Coronary artery (tissue), 2 donors: ENCODE data around the gene ZFR.

Experiments used
- DNase-seq: peaks from one replicate; pipeline ENCODE4 v3.0.0-alpha.2; 2017; ENCODE audit warnings: low spot score
- H3K27ac ChIP-seq, 2 donors: fragments of 200-600 bp; sonication (generic); one replicate each; pipeline ENCODE4 v1.5.1; 2016 to 2019
- H3K4me3 ChIP-seq: fragments of 200-600 bp; sonication (generic); 2 replicates; pipeline ENCODE4 v1.5.1; 2016; ENCODE audit warnings: mild to moderate bottlenecking, moderate library complexity
- TF ChIP-seq, protein P1 (sequence below): fragments of 200-600 bp; sonication (generic); IDR thresholded peaks from one replicate; pipeline ENCODE4 v1.5.1; 2019; ENCODE audit warnings: antibody characterized with exemption

Gene ZFR

DNA sequence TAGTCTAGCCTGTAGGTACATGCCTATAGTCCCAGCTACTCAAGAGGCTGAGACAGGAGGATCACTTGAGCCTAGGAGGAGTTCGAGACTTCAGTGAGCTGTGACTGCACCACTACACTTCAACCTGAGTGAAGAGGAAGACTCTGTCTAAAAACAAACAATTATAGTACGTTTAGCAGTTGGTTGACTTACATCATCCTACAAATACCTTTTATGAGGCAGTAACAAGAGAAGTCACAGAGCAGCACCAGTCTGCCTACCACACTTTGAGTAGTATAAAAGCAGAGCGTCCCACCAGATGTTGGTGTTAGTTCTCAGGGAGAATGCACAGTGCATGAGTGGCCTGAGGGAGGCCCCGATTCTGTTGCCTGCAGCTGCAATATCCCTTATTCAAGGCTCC is 16.1 kb downstream of the ZFR start:
- Histone ChIP-seq H3K4me3 (no peak overlapping the region), H3K27ac (no peak overlapping the region)
- no peak for DNase-seq
- TF ChIP-seq, protein P1, sequence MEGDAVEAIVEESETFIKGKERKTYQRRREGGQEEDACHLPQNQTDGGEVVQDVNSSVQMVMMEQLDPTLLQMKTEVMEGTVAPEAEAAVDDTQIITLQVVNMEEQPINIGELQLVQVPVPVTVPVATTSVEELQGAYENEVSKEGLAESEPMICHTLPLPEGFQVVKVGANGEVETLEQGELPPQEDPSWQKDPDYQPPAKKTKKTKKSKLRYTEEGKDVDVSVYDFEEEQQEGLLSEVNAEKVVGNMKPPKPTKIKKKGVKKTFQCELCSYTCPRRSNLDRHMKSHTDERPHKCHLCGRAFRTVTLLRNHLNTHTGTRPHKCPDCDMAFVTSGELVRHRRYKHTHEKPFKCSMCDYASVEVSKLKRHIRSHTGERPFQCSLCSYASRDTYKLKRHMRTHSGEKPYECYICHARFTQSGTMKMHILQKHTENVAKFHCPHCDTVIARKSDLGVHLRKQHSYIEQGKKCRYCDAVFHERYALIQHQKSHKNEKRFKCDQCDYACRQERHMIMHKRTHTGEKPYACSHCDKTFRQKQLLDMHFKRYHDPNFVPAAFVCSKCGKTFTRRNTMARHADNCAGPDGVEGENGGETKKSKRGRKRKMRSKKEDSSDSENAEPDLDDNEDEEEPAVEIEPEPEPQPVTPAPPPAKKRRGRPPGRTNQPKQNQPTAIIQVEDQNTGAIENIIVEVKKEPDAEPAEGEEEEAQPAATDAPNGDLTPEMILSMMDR: no peak

DNA sequence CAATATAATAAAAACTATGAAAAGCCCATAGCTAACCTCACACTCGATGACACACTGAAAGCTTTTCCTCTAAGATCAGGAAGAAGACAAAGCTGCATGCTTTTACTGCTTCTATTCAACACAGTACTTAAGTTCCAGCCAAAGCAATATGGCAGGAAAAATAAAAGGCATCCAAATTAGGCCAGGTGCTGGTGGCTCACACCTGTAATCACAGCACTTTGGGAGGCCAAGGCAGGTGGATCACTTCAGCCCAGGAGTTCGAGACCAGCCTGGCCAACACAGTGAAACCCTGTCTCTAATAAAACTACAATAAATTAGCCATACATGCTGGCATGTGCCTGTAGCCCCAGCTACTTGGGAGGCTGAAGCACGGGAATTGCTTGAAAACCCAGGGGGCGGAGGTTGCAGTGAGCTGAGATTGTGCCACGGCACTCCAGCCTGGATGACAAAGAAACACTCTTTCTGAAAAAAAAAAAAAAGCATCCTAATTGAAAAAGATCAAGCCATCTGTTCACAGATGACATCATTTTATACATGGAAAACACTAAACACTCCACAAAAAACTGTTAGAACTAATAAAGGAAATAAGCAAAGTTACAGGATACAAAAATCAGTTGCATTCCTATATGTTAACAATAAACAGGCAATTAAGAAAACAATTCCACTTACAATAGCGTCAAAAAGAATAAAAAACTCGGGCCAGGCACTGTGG is 17.9 kb downstream of the ZFR start:
- Histone ChIP-seq H3K27ac (no peak overlapping the region), H3K4me3 (no peak overlapping the region)
- DNase-seq: no peak
- TF ChIP-seq, protein P1: no peak

DNA sequence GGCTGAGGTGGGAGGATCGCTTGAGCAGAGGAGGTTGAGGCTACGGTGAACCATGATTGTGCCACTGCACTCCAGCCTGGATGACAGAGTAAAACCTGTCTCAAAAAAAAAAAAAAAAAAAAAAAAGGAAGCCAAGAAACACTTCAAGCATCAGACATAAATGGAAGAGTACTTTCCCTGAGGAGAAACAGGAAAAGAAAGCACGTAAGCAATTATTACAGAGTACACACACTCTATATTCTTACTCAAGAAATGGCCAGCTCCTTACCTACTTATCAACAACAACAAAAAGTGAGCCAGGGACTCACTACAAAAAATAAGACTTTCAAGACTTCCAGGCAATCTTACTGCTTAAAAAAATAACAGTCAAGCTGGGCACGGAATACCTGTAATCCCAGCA is 21.8 kb downstream of the ZFR start:
- Histone ChIP-seq H3K27ac (no peak overlapping the region), H3K4me3 (no peak overlapping the region)
- DNase-seq: no peak
- TF ChIP-seq, protein P1: no peak

DNA sequence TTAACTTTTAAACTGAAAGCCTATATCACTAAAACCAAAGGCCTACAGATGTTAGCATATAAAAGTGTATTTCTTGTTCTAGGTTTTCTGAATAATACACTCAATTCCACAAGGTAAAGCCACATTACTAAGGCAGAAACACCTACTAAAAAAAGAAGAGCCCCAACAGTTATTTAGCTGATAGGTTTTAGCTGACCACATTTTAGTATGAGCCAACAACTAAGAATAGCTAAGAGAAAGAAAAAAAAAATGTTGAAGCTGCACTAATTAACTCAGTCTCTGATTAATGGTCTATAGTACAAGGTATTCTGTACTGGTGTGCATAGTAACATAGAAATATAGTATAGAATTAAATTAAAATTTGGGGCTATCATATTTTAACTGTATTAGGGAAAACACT is 23.5 kb downstream of the ZFR start:
- no peak overlapping the region for H3K27ac ChIP-seq

DNA sequence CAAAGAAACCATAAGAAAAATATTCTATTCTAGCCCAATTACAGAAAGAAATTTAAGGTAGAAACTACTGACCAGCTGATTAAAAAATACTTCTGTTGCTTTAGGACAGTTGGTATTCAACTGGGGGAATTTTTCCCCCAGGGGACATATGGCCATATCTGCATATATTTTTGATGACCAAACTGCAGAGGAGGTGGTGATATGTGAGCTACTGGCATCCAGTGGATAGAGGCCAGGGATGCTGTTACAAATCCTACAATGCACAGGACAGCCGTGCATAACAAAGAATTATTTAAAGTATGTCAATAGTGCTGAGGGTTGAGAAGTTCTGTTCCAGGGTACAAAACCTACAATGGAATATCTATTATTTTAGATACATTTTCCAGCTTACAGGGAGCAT is 24.0 kb downstream of the ZFR start:
- DNase-seq: no peak
- Histone ChIP-seq H3K27ac (no peak overlapping the region), H3K4me3 (no peak overlapping the region)
- TF ChIP-seq, protein P1: no peak

More for the DNA sequence above, 23.5 kb downstream of the ZFR start:
- H3K4me3 ChIP-seq: no peak overlapping the region
- DNase-seq: no peak
- TF ChIP-seq, protein P1: no peak

DNA sequence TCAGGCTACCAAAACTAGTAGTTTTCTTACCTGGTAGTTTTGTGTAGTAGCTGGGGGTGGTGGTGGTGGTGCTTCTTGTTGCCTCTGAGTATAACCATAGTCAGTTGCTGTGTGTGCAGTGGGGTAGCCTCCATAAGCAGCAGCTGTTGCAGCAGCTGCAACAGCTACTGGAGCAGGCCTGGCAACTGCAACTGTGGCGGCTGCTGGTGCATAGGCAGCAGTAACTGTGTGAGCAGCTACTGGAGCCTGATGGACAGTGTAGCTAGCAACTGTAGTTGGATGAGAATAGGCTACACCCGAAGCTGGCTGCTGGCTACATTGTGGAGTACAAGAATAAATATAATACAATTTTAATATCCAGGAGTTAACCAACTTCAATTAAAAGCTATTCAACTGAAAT is 24.7 kb downstream of the ZFR start:
- TF ChIP-seq, protein P1: no peak
- H3K27ac ChIP-seq: no peak overlapping the region
- H3K4me3 ChIP-seq: no peak overlapping the region
- no peak for DNase-seq

DNA sequence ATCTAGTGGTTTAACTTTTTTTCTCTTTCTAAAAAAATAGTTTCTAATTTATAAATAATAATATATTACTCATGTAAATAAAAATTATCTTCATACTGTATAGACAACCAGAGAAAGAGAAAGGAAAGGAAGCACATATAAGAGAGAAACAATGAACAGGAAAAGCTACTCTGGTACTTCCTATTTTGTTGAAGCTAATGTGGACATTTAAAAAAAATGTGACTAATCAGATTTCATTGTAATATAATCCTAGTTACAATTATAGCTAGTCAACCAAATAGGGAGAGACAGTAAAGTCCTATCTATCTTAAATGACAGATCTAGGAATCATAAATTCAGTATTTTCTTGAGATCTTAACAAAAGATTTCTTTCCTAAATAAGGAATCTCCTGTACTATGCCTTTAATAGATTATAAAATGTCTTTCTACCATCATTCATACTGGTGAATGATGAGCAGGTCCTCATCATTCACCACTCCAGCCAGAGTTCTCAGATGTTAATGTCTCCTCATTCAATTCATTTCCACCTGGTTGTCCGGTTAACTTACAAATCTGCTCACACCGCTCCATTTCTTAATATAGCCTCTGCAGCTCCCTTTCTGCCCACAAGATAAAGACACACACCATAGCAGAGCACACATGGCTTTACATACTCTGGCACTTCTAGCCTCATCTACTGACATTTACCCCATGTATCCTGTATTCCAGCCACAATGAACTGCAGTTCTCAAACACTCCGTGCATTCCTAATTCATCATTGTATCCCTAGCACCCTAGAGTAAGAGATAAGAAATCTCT is 30.9 kb downstream of the ZFR start:
- TF ChIP-seq, protein P1: no peak
- Histone ChIP-seq H3K27ac (no peak overlapping the region), H3K4me3 (no peak overlapping the region)
- DNase-seq: no peak
